ENCODE data around the gene PPP3CA. TPM values are rescaled to one million over a fixed set of nuclear protein-coding genes. Genes with fewer than 3 reads are reported as not detected.

The PPP3CA gene
- total RNA-seq, 1 experiment from 2014 or later = 129 TPM

DNA sequence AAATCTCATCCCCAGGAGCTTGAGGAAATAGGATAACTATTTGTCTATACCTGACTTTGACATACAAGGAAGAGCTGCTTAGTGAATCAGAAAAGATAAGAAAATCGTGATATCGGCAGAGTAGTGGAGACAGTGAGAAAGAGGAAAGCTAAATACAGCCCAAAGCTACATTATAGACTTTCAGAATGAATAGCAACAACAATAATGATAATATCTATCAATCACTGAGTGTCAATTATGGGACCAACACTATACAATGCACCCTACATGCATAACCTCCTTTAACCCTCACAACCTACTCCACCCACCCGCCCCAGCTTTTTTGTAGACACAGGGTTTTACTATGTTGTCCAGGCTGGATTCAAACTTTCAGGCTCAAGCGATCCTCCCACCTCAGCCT, 205.1 kb downstream of the PPP3CA start:
- no TSS peak for BruUV-seq (replicated peaks)
- POLR2A ChIA-PET (ENCODE audit: low non-redundant PET) = no interaction called here

DNA sequence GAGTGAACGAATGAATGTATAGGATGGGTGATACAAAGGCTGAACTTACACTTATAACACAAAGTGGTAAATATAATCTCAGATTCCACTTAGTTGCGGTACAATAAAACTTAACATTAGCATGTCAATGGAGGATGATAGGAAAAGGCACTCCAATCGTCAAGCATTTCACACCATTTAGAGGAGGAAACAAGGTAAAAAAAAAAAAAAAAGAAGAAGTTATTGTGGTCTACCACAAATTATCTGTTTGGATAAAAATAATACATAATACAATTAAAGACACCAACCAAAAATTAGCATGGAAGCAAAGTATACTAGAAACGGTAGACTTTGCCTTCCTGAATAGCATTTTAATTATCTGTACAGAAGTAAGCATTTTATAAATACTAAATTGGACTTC, 205.5 kb downstream of the PPP3CA start:
- Histone ChIP-seq H3K4me1 (ENCODE audit: insufficient read depth, low read length, poor library complexity, severe bottlenecking) (peaks cover 29% of the 10 kb centered on the region), H3K4me3 (ENCODE audit: low read depth, low read length, poor library complexity, severe bottlenecking) (no peak overlapping the region), H3K36me3 (ENCODE audit: insufficient read depth, low read length, poor library complexity, severe bottlenecking) (no peaks in the 10 kb centered on the region), H3K27me3 (replicated peaks; ENCODE audit: insufficient read depth, low read depth, low read length, poor library complexity) (no peaks in the 10 kb centered on the region), H3K27ac (ENCODE audit: low read depth, low read length, poor library complexity, severe bottlenecking) (no peak overlapping the region), H3K9me3 (ENCODE audit: low read depth, low read length, poor library complexity, severe bottlenecking) (no peaks in the 10 kb centered on the region)
- ChIA-PET POLR2A (ENCODE audit: low non-redundant PET) (no interaction called here), CTCF (interaction anchor here (0.6 kb wide), 1 partner anchor 67 kb away, joined by 3 read pairs; no protein-coding TSS in a partner anchor)
- DNase-seq (ENCODE audit: low spot score) = peak; percentile 41
- TF ChIP-seq EZH2 (IDR thresholded peaks at IDR 0.05; ENCODE audit: borderline replicate concordance, low read depth, low read length, poor library complexity, severe bottlenecking) = no peak
- no peak for TF ChIP-seq CTCF (conservative IDR thresholded peaks at IDR 0.05; ENCODE audit: low read depth, low read length)
- BruUV-seq (replicated peaks) = no TSS peak
- intact Hi-C loops (cut with micrococcal nuclease; ENCODE audit: unreplicated experiment) = no loop called here

More for the DNA sequence above, 205.1 kb downstream of the PPP3CA start:
- TF ChIP-seq EZH2 (IDR thresholded peaks at IDR 0.05; ENCODE audit: borderline replicate concordance, low read depth, low read length, poor library complexity, severe bottlenecking) = no peak
- TF ChIP-seq CTCF (conservative IDR thresholded peaks at IDR 0.05; ENCODE audit: low read depth, low read length) = no peak
- CTCF ChIA-PET = interaction anchor here (0.6 kb wide), 1 partner anchor 68 kb away, joined by 3 read pairs; no protein-coding TSS in a partner anchor
- Histone ChIP-seq H3K4me1 (ENCODE audit: insufficient read depth, low read length, poor library complexity, severe bottlenecking) (peaks cover 29% of the 10 kb centered on the region), H3K4me3 (ENCODE audit: low read depth, low read length, poor library complexity, severe bottlenecking) (no peak overlapping the region), H3K9me3 (ENCODE audit: low read depth, low read length, poor library complexity, severe bottlenecking) (no peaks in the 10 kb centered on the region), H3K36me3 (ENCODE audit: insufficient read depth, low read length, poor library complexity, severe bottlenecking) (no peaks in the 10 kb centered on the region), H3K27ac (ENCODE audit: low read depth, low read length, poor library complexity, severe bottlenecking) (no peak overlapping the region), H3K27me3 (replicated peaks; ENCODE audit: insufficient read depth, low read depth, low read length, poor library complexity) (no peaks in the 10 kb centered on the region)
- DNase-seq (ENCODE audit: low spot score) = no peak
- intact Hi-C loops (cut with micrococcal nuclease; ENCODE audit: unreplicated experiment) = no loop called here

DNA sequence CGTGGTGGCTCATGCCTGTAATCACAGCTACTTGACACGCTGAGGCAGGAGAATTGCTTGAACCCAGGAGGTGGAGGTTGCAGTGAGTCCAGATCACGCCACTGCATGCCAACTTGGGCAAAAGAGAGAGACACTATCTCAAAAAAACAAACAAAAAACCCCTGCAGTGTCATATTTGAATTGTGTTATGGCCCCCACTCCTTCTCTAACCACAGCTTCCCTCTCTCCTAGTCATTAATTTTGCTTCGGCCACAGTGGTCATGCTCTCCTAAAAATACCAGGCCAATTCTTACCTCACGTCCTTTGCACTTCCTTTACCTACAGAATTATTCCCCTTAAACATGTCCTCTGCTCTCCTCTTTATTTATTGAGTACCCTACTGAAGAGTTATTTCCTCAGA, 206.1 kb downstream of the PPP3CA start:
- Histone ChIP-seq H3K27ac (ENCODE audit: low read depth, low read length, poor library complexity, severe bottlenecking) (no peak overlapping the region), H3K9me3 (ENCODE audit: low read depth, low read length, poor library complexity, severe bottlenecking) (no peaks in the 10 kb centered on the region), H3K4me3 (ENCODE audit: low read depth, low read length, poor library complexity, severe bottlenecking) (no peak overlapping the region), H3K36me3 (ENCODE audit: insufficient read depth, low read length, poor library complexity, severe bottlenecking) (no peaks in the 10 kb centered on the region), H3K4me1 (ENCODE audit: insufficient read depth, low read length, poor library complexity, severe bottlenecking) (peaks cover 29% of the 10 kb centered on the region), H3K27me3 (replicated peaks; ENCODE audit: insufficient read depth, low read depth, low read length, poor library complexity) (no peaks in the 10 kb centered on the region)
- ChIA-PET POLR2A (ENCODE audit: low non-redundant PET) (no interaction called here), CTCF (no interaction called here)
- intact Hi-C loops (cut with micrococcal nuclease; ENCODE audit: unreplicated experiment) = no loop called here
- TF ChIP-seq CTCF (conservative IDR thresholded peaks at IDR 0.05; ENCODE audit: low read depth, low read length) (no peak), EZH2 (IDR thresholded peaks at IDR 0.05; ENCODE audit: borderline replicate concordance, low read depth, low read length, poor library complexity, severe bottlenecking) (no peak)
- BruUV-seq (replicated peaks) = no TSS peak
- DNase-seq (ENCODE audit: low spot score) = no peak

All from A673 (cell line).